ENCODE data around the gene LRTM1. TPM values are rescaled to one million over a fixed set of nuclear protein-coding genes. Genes with fewer than 3 reads are reported as not detected.

Gene LRTM1
- total RNA-seq, 1 donor from 2014 or later, result not detected

GRCh38 chr3:54917174-54917573, 10.7 kb downstream of the LRTM1 start:
- DNase-seq (ENCODE audit: low spot score, unreplicated experiment), result no peak
- no peaks in the 10 kb centered on the region for H3K4me1 Mint-ChIP-seq (ENCODE audit: low read depth)
- no peaks in the 10 kb centered on the region for H3K27me3 Mint-ChIP-seq
- TF ChIP-seq, protein P1, sequence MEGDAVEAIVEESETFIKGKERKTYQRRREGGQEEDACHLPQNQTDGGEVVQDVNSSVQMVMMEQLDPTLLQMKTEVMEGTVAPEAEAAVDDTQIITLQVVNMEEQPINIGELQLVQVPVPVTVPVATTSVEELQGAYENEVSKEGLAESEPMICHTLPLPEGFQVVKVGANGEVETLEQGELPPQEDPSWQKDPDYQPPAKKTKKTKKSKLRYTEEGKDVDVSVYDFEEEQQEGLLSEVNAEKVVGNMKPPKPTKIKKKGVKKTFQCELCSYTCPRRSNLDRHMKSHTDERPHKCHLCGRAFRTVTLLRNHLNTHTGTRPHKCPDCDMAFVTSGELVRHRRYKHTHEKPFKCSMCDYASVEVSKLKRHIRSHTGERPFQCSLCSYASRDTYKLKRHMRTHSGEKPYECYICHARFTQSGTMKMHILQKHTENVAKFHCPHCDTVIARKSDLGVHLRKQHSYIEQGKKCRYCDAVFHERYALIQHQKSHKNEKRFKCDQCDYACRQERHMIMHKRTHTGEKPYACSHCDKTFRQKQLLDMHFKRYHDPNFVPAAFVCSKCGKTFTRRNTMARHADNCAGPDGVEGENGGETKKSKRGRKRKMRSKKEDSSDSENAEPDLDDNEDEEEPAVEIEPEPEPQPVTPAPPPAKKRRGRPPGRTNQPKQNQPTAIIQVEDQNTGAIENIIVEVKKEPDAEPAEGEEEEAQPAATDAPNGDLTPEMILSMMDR (IDR thresholded peaks at IDR 0.05; ENCODE audit: unreplicated experiment), result no peak
- H3K36me3 Mint-ChIP-seq (ENCODE audit: insufficient read depth), result no peaks in the 10 kb centered on the region
- H3K9me3 Mint-ChIP-seq (ENCODE audit: low read depth), result peaks cover 5% of the 10 kb centered on the region
- H3K27ac Mint-ChIP-seq, result no peak overlapping the region
- no peak overlapping the region for H3K4me3 Mint-ChIP-seq (ENCODE audit: low read depth)

DNA sequence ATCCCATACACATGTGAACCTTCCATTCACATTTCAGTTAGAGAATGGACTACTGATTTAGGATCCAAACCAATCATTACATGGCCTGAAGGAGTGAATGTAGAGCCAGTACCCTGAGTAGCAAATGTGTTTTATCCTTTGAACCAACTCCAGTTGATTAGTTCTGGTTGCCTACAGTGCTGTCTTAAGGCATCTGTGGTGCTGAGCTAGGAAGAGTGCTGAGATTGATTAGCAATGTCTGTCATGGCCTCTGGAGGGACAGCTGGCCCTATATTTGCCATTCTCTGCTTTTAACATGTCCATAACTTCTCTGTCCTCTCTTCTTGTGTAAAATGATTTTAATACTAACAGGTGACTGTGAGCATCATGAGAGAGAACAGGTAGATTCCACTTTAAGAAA, 11.1 kb downstream of the LRTM1 start:
- Mint-ChIP-seq H3K27me3 (no peaks in the 10 kb centered on the region), H3K9me3 (ENCODE audit: low read depth) (peaks cover 5% of the 10 kb centered on the region), H3K27ac (no peak overlapping the region), H3K4me3 (ENCODE audit: low read depth) (no peak overlapping the region), H3K4me1 (ENCODE audit: low read depth) (no peaks in the 10 kb centered on the region), H3K36me3 (ENCODE audit: insufficient read depth) (no peaks in the 10 kb centered on the region)
- TF ChIP-seq, protein P1 (IDR thresholded peaks at IDR 0.05; ENCODE audit: unreplicated experiment), result no peak
- no peak for DNase-seq (ENCODE audit: low spot score, unreplicated experiment)

DNA sequence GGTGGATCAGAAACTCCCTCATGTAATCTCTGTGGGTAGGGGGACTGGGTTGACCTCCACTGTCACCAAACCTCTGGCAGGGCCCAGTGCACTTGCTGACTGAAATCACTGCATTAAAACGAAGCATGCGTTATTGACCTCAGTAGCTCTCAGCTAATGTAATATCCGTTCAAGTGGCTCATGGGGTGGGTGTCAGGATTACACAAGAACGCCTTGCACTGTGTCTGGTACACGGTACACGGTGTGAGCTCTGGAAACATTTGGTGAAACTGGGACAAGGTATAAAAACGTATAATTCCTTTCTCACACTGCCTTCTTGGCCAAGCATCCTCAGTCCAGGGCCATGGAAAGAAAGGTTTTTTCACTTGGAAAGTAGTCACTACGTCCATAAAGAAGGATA, 11.9 kb downstream of the LRTM1 start:
- TF ChIP-seq, protein P1 (IDR thresholded peaks at IDR 0.05; ENCODE audit: unreplicated experiment), result no peak
- Mint-ChIP-seq H3K36me3 (ENCODE audit: insufficient read depth) (no peaks in the 10 kb centered on the region), H3K4me1 (ENCODE audit: low read depth) (no peaks in the 10 kb centered on the region), H3K27ac (no peak overlapping the region), H3K9me3 (ENCODE audit: low read depth) (peaks cover 9% of the 10 kb centered on the region), H3K4me3 (ENCODE audit: low read depth) (no peak overlapping the region), H3K27me3 (no peaks in the 10 kb centered on the region)
- no peak for DNase-seq (ENCODE audit: low spot score, unreplicated experiment)

- Mint-ChIP-seq H3K9me3 (ENCODE audit: low read depth) (peaks cover 9% of the 10 kb centered on the region), H3K4me3 (ENCODE audit: low read depth) (no peak overlapping the region), H3K27me3 (no peaks in the 10 kb centered on the region), H3K4me1 (ENCODE audit: low read depth) (no peaks in the 10 kb centered on the region), H3K36me3 (ENCODE audit: insufficient read depth) (no peaks in the 10 kb centered on the region), H3K27ac (no peak overlapping the region)
- DNase-seq (ENCODE audit: low spot score, unreplicated experiment), result no peak
- TF ChIP-seq, protein P1 (IDR thresholded peaks at IDR 0.05; ENCODE audit: unreplicated experiment), result no peak
These were observed 12.7 kb downstream of the LRTM1 start for GRCh38 chr3:54915181-54915580.

DNA sequence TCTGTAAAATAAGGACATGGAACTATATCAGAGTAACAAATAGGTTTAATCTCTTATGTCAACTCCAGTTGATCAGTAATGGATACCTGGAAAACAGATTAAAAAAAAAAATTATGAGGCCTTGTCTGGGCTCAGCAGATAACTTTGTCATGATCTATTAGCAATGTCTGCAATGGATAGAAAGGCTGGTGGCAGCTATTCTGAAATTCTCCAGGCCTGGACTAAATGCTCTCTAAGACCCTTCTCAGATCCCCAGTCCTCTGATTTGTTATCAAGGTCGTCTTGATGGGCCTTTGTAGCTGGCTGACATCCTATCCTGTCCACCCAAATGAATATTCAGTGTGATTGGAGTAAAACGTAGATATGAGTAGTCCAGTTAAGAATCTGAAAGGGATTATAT, 13.7 kb downstream of the LRTM1 start:
- DNase-seq (ENCODE audit: low spot score, unreplicated experiment), result no peak
- TF ChIP-seq, protein P1 (IDR thresholded peaks at IDR 0.05; ENCODE audit: unreplicated experiment), result no peak
- Mint-ChIP-seq H3K4me3 (ENCODE audit: low read depth) (no peak overlapping the region), H3K4me1 (ENCODE audit: low read depth) (no peaks in the 10 kb centered on the region), H3K9me3 (ENCODE audit: low read depth) (peaks cover 9% of the 10 kb centered on the region), H3K27ac (no peak overlapping the region), H3K36me3 (ENCODE audit: insufficient read depth) (no peaks in the 10 kb centered on the region), H3K27me3 (no peaks in the 10 kb centered on the region)
